ENCODE measurements around the gene IQSEC1.

The IQSEC1 gene

DNA sequence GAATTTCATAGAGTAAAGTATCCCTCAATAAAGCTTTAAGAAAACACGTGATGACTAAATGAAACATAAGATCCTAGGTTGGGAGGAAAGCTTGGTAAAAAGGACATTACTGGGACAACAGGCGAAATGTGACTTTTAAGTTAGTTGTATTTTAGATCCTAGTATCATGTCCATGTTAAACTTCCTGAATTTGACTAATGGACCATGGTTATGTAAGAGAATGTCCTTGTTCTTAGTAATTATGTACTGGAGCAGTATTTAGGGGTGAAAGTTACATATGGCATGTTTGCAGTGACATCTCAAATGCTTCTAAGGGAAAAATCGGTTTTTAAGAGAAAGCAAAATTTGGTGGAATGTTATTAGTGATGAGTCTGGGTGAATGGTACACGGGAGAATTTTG, 69.6 kb downstream of the IQSEC1 start:
- TF ChIP-seq, protein P1, sequence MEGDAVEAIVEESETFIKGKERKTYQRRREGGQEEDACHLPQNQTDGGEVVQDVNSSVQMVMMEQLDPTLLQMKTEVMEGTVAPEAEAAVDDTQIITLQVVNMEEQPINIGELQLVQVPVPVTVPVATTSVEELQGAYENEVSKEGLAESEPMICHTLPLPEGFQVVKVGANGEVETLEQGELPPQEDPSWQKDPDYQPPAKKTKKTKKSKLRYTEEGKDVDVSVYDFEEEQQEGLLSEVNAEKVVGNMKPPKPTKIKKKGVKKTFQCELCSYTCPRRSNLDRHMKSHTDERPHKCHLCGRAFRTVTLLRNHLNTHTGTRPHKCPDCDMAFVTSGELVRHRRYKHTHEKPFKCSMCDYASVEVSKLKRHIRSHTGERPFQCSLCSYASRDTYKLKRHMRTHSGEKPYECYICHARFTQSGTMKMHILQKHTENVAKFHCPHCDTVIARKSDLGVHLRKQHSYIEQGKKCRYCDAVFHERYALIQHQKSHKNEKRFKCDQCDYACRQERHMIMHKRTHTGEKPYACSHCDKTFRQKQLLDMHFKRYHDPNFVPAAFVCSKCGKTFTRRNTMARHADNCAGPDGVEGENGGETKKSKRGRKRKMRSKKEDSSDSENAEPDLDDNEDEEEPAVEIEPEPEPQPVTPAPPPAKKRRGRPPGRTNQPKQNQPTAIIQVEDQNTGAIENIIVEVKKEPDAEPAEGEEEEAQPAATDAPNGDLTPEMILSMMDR (conservative IDR thresholded peaks at IDR 0.05; ENCODE audit: low read depth, low read length): no peak
- DNase-seq (ENCODE audit: low read depth): no peak
- H3K4me3 ChIP-seq (ENCODE audit: low read length): no peak overlapping the region

DNA sequence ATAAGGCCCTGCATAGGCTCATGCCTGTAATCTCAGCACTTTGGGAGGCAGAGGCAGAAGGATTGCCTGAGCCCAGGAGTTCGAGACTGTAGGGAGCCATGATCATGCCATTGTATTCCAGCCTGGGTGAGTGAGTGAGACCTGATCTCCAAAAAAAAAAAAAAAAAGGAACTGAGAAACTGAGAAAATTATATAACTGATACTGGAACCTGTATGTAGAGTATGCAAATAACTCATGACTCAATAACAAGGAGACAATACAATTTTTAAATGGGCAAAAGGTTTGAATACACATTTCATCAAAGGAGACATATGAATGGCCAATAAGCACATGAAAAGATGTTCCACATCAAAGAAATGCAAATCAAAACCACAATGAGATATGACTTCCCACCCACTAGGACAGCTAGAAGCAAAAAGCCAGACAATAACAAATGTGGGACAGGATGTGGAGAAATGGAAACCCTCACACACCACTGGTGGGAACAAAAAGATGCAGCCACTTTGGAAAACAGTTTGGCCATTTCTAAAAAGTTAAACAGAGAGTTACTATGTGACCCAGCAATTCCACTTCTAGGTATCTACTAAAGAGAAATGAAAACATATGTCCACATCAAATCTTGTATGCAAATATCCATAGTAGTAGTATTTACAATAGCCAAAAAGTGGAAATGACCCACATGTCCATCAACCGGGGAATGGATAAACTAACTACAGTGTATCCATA, 70.7 kb downstream of the IQSEC1 start:
- H3K4me3 ChIP-seq (ENCODE audit: low read length): no peak overlapping the region
- DNase-seq (ENCODE audit: low read depth): no peak
- TF ChIP-seq, protein P1 (conservative IDR thresholded peaks at IDR 0.05; ENCODE audit: low read depth, low read length): no peak

DNA sequence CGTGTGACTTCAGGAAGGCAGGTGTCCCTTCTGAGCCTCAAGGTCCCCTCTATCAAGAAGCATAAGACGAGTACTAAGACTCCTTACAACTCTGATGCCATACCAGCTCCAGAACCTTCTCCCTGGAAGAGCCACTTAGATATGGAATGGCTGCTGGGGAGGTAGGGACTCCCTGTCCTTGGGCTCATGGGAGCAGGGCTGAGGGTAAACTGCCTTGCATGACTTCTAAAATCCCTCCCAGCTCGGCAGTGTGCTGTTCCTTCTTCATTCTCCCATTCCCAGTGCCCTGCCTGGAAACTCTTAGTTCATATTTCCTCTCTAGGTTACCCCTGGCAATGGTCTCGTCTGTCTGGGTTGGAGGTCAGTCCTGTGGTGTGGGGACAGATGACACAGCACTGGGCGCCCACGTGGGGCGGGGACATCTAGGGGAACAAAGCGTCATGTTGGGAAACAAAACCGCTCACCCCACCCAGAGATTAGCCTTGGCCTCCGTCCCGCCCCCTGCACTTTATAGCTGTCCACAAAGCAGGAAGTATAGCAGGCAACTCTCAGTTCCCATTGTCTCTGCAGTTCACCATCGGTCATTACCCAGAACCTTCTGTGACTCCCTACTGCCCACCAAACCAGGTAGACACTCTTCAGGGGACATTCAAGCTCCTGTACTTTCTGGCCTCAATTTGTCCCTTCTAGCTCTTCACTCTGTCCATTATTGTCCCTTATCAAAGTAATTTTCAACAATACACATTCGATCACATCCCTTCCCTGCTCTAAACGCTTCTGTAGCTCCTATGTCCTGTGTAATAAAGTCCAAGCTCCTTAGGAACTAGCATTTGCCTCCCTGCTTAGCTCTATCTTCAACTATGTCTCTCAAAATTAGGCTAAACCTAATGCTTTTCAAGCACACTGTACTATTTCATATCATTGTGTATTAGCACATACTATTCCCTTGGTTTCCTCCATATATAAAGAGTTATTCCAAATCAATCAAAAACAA, 73.8 kb downstream of the IQSEC1 start:
- TF ChIP-seq, protein P1 (conservative IDR thresholded peaks at IDR 0.05; ENCODE audit: low read depth, low read length): no peak
- DNase-seq (ENCODE audit: low read depth): no peak
- H3K4me3 ChIP-seq (ENCODE audit: low read length): no peak overlapping the region

DNA sequence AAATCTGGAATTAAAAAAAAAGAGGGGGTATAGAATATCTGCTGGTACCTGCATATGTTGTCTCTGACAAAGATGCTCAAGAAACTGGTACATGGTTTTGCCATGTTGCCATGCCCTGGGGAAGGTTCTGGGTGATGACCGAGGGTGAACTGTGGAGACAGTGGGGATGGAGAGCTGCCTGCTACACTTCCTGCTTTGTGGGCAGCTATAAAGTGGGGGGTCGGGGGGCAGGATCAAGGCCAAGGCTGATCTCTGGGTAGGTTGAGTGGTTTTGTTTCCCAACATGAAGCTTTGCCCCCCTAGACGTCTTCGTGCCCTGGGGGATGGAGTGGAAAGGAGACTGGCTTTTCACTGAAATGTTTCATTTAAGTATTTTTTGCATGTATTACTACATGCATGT, 74.6 kb downstream of the IQSEC1 start:
- TF ChIP-seq, protein P1 (conservative IDR thresholded peaks at IDR 0.05; ENCODE audit: low read depth, low read length): no peak
- no peak for DNase-seq (ENCODE audit: low read depth)
- no peak overlapping the region for H3K4me3 ChIP-seq (ENCODE audit: low read length)

DNA sequence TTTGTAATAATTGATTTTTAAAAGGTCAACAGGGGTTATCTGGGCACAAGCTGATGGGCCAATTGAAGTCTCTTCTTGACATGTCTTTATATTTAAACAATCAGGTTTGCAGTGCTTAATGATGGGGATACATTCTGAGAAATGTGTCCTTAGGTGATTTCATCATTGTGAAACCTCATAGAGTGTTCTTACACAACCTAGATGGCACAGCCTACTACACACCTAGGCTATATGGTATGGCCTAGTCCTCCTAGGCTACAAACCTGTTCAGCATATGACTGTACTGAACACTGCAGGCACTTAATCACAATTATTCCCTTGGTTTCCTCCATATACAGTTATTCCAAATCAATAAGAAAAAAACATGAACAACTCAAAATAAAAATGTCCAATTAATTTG, 75.8 kb downstream of the IQSEC1 start:
- no peak for DNase-seq (ENCODE audit: low read depth)
- TF ChIP-seq, protein P1 (conservative IDR thresholded peaks at IDR 0.05; ENCODE audit: low read depth, low read length): no peak
- no peak overlapping the region for H3K4me3 ChIP-seq (ENCODE audit: low read length)

DNA sequence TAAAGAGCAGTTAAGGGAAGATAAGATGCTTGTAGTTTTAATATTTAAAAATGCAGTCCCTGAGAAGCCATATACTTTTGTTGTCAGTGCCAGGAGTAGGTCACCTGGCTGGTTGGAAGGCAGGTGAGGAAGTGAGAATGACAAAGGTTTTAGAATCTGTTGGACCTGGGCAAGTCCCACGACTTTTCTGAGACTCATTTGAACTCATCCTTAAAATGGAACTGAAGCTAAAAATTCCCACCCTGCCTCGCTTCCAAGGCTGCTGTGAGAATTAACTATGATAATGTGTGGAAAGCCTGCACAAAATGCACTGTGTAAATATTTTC, 77.1 kb downstream of the IQSEC1 start:
- H3K4me3 ChIP-seq (ENCODE audit: low read length): no peak overlapping the region
- DNase-seq (ENCODE audit: low read depth): no peak
- TF ChIP-seq, protein P1 (conservative IDR thresholded peaks at IDR 0.05; ENCODE audit: low read depth, low read length): no peak
